ENCODE data around the gene SLC17A7.

GRCh38 chr19:49393881-49394280 is 47.4 kb downstream of the SLC17A7 start:
- no peak for TF ChIP-seq POLR2A (IDR thresholded peaks at IDR 0.05)
- no peak for TF ChIP-seq CTCF (IDR thresholded peaks at IDR 0.05)

Data from ovary (tissue), 3 donors.